NCI-H2107 treated with DMSO at 0.1 percent for 48 hours (cell line): Measurements from ENCODE around the gene TGFB3.
"Not testable (repeated sequence)": the region's sequence is repeated elsewhere in the genome, so short reads cannot be mapped to it uniquely, and the experiment has no call there.

Experiments
- DNase-seq: peaks from one replicate; lab custom pipeline; 2025; ENCODE audit not compliant: unreplicated experiment; lab: John Stamatoyannopoulos, UW

TGFB3 gene

DNA sequence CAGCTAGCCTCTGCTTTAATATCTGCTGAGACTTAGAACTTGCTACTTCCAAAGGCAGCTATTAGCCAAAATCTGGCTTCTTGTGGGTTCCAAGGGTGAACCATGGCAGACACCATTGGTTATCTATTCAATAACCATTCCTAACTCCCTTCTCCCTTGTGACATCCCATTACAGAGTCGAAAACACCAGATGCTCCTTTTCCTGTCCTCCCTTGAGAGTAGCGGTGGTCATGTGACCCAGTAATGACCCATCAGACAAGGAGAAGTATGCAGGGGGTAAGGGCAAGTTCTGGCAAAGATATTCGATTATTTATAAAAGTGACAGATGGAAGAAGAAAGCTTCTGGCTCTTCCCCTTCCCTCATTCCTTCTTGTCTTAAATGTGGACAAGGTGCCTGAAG lies 20.1 kb downstream of the TGFB3 start:
- DNase-seq = no peak

DNA sequence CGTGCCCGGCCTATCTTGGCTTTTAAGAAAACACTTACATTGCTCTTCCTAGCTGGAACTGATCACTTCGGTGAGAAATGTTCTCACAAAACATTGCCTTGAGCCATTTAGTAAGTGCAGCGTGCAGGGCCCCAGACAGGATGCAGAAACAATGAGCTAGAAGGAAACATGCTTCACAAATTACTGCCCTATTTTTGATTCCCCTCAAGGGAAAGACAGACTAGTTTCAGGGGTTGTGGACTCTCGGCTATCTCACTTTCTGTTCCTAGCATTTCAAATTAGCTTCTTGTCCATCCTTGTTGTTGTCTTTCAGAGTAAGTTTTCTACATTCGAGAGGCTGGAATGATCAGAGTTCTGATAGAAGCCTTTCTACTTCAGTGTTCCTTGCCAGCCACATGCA lies 21.6 kb downstream of the TGFB3 start:
- DNase-seq = no peak

DNA sequence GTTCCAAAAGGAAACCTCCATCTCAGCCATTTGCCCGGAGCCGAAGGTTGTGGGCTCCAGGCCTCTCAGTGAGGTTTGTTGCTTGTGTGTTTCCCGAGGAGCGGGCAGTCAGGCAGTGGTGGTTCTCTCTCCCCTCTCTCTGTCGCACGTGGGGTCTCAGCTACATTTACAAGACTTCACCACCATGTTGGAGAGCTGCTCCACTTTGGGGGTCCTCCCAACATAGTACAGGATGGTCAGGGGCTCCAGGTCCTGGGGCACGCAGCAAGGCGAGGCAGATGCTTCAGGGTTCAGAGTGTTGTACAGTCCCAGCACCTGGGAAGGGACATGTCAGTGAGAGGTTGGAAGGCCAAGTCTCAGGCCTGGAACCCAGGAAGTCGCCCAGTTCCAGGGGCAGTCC lies 22.8 kb downstream of the TGFB3 start:
- no peak for DNase-seq

GRCh38 chr14:75952489-75952888 lies 29.3 kb downstream of the TGFB3 start:
- no peak for DNase-seq

DNA sequence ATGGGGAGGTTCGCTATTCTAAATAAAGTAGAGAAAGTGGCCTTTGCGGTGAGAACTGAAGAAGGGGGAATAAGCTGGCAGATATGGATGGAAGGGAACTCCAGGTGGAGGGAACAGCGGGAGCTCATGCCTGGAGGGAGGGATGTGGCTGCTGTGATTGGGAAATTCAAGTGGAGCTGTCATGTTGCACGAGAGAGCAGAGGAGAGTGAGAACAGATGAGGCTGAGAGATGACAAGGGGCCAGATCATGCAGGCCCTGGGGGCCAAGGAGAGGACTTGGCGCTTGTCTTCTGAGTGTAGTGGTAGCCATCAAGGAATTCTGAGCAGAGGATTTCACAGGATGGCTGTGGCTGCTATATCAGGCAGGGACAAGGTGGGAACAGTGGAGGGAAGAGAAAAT lies 35.0 kb downstream of the TGFB3 start:
- no peak for DNase-seq

DNA sequence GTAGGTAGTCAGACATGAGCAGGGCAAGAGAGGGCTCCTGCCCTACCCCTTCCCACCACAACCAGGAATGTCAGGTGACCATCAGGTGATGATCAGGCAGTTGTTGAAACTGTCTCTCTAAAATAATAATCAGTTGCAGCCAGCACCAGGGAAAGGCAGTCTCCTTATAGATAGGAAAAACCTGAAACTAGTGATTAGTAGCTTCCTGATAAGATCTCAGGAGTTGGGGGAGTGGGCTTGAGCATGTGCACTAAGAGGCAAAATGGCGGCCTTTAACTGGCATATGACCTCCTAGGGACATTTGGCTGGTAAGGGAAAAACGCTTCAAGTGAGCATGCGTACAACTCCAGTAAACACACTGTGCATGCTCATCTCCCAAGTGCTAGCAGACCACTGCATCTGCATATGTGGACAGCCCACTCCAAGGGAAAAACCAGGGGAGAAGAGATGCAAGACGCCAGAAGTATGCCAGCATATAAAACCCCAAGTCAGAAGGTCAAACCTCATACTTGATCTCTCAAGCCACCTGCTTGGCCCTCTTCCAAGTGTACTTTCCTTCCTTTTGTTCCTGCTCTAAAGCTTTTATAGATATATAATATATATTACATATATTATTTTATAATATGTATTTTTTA lies 37.1 kb downstream of the TGFB3 start:
- DNase-seq = no peak

DNA sequence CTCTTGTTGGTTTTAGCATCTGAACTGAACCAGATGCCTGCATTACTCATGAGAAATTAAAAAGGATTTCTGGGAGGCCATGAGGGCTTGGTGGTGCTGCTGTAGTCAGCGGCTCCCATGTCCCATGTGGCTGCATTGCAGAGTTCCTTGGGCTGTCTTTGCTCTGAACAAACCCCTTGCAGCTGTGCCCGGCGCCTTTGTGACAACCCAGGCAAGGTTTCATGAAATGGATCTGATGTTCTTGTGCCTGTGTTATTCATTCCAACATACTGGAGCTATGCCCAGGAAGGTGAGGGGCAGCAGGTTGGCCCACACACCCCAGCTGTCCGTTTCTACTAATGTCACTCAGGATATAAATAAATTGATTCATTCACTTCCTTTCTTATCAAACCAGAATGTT lies 40.8 kb downstream of the TGFB3 start:
- DNase-seq = no peak

GRCh38 chr14:75939200-75939599 lies 42.6 kb downstream of the TGFB3 start:
- DNase-seq = peak; percentile 1

DNA sequence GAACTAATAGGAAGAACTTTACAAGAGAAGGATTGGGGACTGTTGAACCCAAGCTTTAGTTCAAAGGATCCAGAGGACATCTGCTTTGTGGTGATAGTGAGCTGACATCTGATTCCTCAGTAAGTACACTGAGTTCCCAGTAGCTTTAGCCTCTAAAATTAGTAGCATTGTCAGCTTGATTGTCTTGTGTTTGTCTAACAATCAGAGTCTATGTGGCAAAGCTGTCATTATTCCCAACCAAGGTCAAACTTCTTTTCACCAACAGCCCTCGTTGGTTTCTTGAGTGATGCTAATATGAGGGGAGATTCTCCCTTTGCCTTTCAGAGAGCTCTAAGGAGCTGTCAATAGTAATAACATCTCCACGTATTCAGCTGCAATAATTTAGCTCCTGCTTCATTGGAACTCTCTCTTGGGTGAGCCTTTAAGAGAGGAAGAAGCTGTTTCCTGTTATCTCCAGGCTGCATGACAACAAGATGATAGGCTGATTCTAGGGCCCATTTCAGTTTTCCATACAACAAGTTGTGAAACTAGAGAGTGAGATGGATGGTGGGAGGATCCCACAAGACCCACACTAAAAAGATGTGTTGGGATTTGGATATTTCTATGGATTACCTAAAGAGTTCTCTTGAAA lies 46.7 kb downstream of the TGFB3 start:
- peak; percentile 55 for DNase-seq

DNA sequence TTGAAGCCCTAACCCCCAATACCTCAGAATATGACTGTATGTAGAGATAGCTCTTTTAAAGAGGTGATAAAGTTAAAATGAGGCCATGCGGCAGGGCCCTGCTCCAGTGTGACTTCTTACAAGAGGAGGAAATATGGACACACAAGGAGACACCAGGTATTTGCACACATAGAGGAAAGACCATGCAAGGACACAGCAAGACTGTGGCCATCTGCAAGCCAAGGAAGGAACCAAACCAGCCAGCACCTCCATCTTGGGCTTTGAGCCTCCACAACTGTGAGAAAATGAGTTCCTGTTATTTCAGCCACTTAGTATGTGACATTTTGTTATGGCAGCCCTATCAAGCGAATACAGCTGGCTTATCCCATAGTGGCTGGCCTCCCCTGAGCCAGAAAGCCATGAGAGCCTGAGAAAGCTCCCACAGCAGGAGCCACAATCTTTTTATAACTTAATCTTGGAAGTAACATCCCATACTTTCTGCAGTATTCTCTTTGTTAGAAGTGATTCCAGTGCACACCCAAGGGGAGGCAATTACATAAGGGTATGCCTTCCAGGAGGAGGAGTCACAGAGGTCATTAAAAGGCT lies 48.0 kb downstream of the TGFB3 start:
- no peak for DNase-seq

- DNase-seq = no peak
These were observed 53.1 kb downstream of the TGFB3 start for GRCh38 chr14:75928690-75929181.

DNA sequence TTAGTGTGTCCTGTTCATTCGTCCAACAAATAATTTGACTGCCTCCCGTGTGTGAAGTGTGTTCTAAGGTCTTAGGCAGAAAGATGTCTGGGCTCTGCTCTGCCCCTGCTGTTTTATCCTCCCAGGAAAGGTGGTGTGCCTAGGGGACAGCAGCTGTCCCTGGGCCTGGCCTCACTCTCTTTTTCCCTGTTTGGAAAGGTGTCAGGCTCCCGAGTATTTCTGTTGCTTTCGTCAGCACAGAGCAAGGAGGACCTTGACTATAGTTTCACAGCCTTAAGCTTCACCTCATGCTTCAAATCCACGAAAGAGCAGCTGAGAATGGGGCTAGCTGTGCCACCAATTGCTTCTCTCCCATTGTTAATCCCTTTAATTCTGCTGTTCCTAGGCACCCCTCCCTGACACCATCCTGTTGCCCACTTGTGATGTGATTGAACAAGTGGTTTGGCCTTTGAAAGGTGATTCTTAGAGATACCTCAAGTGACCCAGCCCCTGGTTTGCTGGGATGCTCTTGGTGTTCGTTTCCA lies 54.2 kb downstream of the TGFB3 start:
- DNase-seq = no peak

DNA sequence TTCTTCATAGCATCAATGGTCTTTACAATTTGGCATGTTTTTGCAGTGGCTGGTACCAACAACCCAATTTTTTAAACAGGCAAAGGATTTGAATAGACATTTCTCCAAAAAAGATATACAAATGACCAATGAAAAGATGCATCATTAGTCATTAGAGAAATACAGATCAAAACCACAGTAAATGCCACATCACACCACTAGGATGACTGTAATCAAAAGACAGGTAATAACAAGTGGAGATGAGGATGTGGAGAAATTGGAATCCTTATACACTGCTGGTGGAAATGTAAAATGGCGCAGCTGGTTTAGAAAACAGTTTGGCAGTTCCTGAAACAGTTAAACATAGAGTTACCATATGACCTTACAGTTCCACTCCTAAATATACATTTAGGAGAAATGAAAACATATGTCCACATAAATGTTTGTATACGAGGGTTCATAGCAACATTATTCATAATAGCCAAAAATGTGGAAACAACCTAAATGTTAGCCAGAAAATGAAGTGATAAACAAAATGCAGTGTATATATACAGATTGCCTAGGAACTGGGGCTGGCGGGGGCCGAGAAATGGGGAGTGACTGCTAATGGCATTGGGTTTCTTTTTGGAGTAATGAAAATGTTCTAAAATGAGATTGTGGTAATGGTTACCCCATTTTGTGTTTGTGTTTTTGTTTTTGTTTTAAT lies 55.2 kb downstream of the TGFB3 start:
- DNase-seq = no peak

GRCh38 chr14:75925141-75925840 lies 56.5 kb downstream of the TGFB3 start:
- not testable (repeated sequence) for DNase-seq

DNA sequence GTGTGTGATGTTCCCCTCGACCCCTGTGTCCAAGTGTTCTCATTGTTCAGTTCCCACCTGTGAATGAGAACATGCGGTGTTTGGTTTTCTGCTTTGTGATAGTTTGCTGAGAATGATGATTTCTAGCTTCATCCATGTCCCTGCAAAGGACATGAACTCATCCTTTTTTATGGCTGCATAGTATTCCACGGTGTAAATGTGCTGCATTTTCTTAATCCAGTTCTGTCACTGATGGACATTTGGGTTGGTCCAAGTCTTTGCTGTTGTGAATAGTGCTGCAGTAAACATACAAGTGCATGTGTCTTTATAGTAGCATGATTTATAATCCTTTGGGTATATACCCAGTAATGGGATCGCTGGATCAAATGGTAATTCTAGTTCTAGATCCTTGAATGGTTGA lies 61.4 kb downstream of the TGFB3 start:
- DNase-seq = not testable (repeated sequence)

DNA sequence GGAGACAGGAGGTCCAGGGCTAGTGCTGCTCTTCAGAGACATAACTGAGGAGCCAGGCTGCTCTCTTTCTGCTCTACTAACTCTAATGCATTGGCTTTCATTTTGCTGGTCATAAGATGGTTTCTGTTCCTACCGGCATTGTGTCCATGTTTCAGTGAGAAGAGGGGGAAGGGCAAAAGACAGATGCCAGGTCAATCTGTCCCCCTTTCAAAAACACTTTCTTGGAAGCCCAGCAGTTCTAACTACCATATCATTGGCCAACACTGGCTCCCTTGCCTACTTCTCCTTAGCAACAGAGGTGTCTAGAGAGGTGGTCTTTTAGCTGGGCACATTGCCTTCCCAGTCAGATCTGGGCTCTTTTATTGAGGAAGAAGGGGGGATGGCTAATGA lies 63.9 kb downstream of the TGFB3 start:
- DNase-seq = no peak

- no peak for DNase-seq
These were observed 64.4 kb downstream of the TGFB3 start for GRCh38 chr14:75917322-75917945.

DNA sequence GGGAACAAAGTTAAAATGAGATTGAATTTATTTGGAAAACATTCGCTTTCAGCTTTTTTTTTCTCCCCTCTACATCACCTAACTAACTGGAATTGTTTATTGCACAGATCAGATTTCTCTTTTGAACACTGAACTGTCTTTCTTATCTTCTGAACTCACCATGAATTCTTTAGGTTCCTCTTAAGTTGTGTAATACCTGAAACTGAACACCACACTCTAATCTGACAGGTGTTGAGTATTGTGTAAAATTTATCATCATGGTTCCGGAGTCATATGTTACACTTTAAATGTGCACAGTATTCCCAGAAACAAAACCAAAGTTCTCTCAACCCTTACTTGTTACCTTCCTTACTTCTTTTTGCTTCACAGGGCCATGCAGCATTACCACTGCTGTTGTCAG lies 66.8 kb downstream of the TGFB3 start:
- DNase-seq = peak; percentile 83

- no peak for DNase-seq
These were observed 68.6 kb downstream of the TGFB3 start for GRCh38 chr14:75913183-75913582.

DNA sequence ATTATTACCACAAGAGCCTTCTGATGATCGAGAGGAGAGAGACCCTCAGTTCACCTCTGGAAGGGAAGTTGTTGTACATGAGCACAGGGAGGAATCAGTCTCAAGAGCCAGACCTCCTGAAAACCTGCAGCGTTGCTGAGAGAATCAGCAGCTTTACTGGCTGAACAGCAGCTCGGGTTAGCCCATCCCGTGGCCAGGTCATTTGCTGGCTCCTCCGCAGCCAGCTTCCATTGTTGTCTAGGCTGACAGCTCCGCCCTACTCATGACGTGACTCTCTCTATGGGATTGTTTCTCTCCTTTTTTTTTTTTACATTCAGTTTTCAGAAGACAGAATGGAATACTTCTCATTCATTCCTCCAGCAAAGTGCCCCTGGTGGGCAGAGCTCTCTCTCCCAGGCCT lies 69.9 kb downstream of the TGFB3 start:
- DNase-seq = peak; percentile 44

DNA sequence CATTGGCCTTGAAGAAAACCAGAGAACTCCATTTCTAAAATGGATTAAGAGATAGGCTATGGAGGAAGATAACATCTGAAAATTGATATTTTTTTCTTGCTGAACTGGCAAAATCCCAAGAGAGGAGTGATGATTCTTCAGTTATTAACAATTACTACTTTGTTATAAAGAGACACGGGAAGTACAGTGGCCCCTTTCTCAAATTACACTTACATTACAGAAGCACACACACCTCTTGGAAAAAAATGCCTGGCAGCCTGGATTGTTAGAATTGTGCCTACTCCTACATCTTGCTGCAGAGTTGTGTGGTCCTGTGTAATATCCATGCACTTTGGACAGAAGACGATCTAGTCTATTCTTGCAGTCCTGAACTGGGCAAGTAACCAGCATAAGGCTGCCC lies 71.7 kb downstream of the TGFB3 start:
- peak; percentile 26 for DNase-seq
